GM21825 (cell line): ENCODE data around the gene CMSS1.
"Not testable (repeated sequence)": the region's sequence is repeated elsewhere in the genome, so short reads cannot be mapped to it uniquely, and the experiment has no call there.

ENCODE experiments used
- ATAC-seq: cut with Tn5 transposase; IDR thresholded peaks from one replicate; pipeline ENCODE4 v1.9.1; 2021; ENCODE audit warnings: mild to moderate bottlenecking, moderate library complexity; ENCODE audit not compliant: unreplicated experiment

Gene CMSS1

GRCh38 chr3:100205171-100205570 lies 387.5 kb downstream of the CMSS1 start:
- ATAC-seq, result no peak

DNA sequence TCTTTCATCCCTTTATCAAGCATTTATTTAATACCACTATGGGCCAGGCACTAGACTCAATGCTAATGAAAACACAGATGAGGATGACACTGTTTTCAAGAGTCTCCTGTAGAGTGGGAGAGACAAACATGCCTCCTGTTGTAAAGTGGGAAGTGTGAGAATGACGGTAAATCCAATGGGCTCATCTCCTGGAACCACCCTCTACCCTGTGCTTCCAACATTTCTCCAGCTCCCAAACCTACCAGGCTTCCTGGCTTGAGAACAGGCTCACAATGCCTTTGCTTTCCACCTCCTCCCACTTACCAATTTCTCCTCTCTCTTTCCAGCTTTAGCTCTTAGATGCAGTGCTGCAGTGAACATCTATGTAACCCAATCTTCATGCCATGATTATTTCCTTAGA lies 389.0 kb downstream of the CMSS1 start:
- no peak for ATAC-seq

- ATAC-seq, result no peak
These were observed 390.2 kb downstream of the CMSS1 start for GRCh38 chr3:100207886-100208285.

- ATAC-seq, result no peak
These were observed 391.5 kb downstream of the CMSS1 start for GRCh38 chr3:100209169-100209568.

- peak; percentile 95 for ATAC-seq
These were observed 392.5 kb downstream of the CMSS1 start for GRCh38 chr3:100209948-100210771.

GRCh38 chr3:100210772-100211135 lies 393.1 kb downstream of the CMSS1 start:
- no peak for ATAC-seq

DNA sequence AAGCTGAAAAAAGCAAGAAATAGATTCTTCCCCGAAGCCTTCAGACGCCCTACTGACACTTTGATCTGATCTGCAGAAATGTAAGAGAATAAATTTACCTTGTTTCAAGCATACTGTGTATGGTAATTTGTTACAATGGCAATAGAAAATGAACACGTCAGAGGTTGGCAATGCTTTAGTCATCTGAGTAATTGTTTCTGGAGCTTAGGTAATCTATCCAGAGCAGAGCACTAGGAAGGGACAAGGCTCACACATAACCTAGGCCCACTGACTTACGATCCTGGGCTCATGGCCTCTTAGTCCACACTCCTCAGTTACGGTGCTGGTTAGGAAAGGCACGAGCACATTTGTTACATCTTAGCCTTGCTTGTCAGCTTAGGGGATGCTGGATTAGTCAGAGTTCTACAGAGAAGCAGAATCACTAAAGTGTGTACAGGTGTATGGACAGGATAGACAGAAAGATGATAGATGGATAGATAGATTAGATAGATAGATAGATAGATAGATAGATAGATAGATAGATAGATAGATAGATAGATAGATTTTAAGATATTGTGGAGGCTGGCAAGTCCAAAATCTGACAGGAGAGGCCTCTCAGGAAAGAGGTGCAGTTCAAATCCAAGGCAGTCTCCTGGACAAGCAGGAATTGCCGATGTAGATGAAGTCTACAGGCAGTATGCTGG lies 396.4 kb downstream of the CMSS1 start:
- no peak for ATAC-seq

GRCh38 chr3:100214574-100214964 lies 396.9 kb downstream of the CMSS1 start:
- ATAC-seq, result no peak

DNA sequence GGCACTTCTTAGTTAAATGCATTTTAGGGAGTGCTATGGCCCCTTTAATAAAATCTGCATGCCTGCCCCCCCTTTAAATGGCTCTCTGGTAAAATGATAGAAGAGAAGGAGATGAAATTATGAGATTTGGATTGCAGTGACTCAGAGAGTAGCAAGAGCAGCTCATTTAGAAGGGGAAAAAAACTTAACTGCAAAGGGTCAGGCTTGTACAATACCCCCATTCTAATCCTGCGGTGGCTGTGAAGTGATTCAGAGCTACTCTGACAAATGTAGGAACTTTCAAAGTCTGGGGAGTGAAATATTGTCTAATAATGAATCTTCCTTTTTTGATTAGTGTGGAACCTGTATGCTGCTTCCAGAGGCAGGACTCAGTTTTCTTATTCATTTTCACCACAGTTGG lies 399.1 kb downstream of the CMSS1 start:
- ATAC-seq, result no peak

- ATAC-seq, result no peak
These were observed 403.5 kb downstream of the CMSS1 start for GRCh38 chr3:100221159-100221558.

GRCh38 chr3:100225193-100225592 lies 407.5 kb downstream of the CMSS1 start:
- no peak for ATAC-seq

DNA sequence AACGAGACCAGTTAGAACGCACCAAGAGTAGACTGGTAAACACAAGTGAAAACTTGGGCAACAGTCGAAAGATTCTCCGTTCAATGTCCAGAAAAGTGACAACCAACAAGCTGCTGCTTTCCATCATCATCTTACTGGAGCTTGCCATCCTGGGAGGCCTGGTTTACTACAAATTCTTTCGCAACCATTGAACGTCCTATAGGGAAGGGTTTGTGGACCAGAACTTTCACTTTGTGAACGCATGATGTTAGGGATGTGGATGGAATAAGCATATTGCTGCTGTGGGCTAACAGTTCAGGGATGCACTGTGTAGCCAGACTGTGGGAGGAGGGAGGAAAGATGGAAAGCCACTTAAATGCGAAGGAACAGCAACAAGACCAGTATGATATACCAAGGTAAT lies 408.2 kb downstream of the CMSS1 start:
- no peak for ATAC-seq

GRCh38 chr3:100226712-100227429 lies 409.2 kb downstream of the CMSS1 start:
- no peak for ATAC-seq

GRCh38 chr3:100227511-100227921 lies 409.9 kb downstream of the CMSS1 start:
- no peak for ATAC-seq

DNA sequence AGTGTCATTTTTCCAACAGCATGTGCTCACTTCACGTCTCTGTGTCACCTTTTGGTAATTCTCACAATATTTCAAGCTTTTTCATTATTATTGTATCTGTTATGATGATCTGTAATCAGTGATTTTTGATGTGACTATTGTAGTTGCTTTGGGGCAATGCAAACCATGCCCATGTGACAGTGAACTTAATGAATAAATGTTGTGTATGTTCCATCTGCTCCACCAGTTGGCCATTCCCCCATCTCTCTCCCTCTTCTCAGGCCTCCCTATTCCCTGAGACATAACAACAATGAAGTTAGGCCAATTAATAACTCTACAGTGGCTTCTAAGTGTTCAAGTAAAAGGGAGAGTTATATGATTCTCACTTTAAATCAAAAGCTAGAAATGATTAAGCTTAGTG lies 410.6 kb downstream of the CMSS1 start:
- no peak for ATAC-seq

DNA sequence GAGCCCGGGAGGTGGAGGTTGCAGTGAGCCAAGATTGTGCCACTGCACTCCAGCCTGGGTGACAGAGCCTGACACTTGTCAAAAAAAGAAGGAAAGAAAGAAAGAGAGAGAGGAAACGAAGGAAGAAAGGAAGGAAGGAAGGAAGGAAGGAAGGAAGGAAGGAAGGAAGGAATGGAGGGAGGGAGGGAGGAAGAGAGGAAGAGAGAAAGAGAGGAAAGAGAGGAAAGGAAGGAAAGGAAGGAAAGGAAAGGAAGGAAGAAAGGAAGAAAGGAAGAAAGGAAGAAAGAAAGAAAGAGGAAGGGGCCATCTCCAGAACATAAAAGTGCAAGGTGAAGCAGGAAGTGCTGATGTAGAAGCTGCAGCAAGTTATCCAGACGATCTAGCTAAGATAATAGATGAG lies 411.5 kb downstream of the CMSS1 start:
- ATAC-seq, result not testable (repeated sequence)

DNA sequence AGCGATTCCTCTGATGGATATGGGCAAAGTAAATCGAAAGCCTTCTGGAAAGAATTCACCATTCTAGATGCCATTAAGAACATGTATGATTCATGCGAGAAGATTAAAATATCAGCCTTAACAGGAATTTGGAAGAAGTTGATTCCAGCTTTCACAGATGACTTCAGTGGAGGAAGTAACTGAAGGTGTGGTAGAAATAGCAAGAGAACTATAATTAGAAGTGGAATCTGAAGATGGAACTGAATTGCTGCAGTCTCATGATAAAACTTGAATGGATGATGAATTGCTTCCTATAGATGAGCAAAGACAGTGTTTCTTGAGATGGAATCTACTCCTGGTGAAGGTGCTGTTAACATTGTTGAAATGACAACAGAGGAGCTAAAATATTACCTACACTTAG lies 413.0 kb downstream of the CMSS1 start:
- ATAC-seq, result no peak
